ENCODE results near the gene OVCA2. TPM values are rescaled to one million over a fixed set of nuclear protein-coding genes. Genes with fewer than 3 reads are reported as not detected.

Gene OVCA2
- total RNA-seq, 1 donor from 2014 or later = 21.9 TPM

GRCh38 chr17:2068031-2068518 lies 26.3 kb downstream of the OVCA2 start:
- no peaks in the 10 kb centered on the region for H3K9me3 Mint-ChIP-seq (ENCODE audit: low read depth)

GRCh38 chr17:2068519-2069051 lies 26.8 kb downstream of the OVCA2 start:
- Mint-ChIP-seq H3K27ac (peak overlapping the region; percentile 37), H3K36me3 (ENCODE audit: insufficient read depth) (peaks cover 15% of the 10 kb centered on the region), H3K27me3 (no peaks in the 10 kb centered on the region), H3K4me1 (ENCODE audit: low read depth) (no peaks in the 10 kb centered on the region), H3K9me3 (ENCODE audit: low read depth) (no peaks in the 10 kb centered on the region), H3K4me3 (ENCODE audit: low read depth) (no peak overlapping the region)
- TF ChIP-seq CTCF (IDR thresholded peaks at IDR 0.05; ENCODE audit: unreplicated experiment) = no peak
- DNase-seq (ENCODE audit: low spot score, unreplicated experiment) = no peak

More at GRCh38 chr17:2068031-2068518, 26.3 kb downstream of the OVCA2 start:
- no peak for TF ChIP-seq CTCF (IDR thresholded peaks at IDR 0.05; ENCODE audit: unreplicated experiment)
- Mint-ChIP-seq H3K4me1 (ENCODE audit: low read depth) (no peaks in the 10 kb centered on the region), H3K27me3 (no peaks in the 10 kb centered on the region), H3K36me3 (ENCODE audit: insufficient read depth) (peaks cover 15% of the 10 kb centered on the region), H3K4me3 (ENCODE audit: low read depth) (no peak overlapping the region), H3K27ac (no peak overlapping the region)
- no peak for DNase-seq (ENCODE audit: low spot score, unreplicated experiment)

GRCh38 chr17:2070241-2071023 lies 28.6 kb downstream of the OVCA2 start:
- peaks cover 13% of the 10 kb centered on the region for H3K36me3 Mint-ChIP-seq (ENCODE audit: insufficient read depth)
- no peak for DNase-seq (ENCODE audit: low spot score, unreplicated experiment)
- no peak overlapping the region for H3K27ac Mint-ChIP-seq
- no peak for TF ChIP-seq CTCF (IDR thresholded peaks at IDR 0.05; ENCODE audit: unreplicated experiment)
- no peaks in the 10 kb centered on the region for H3K27me3 Mint-ChIP-seq
- H3K4me3 Mint-ChIP-seq (ENCODE audit: low read depth) = no peak overlapping the region
- no peaks in the 10 kb centered on the region for H3K4me1 Mint-ChIP-seq (ENCODE audit: low read depth)
- H3K9me3 Mint-ChIP-seq (ENCODE audit: low read depth) = no peaks in the 10 kb centered on the region

- Mint-ChIP-seq H3K4me3 (ENCODE audit: low read depth) (no peak overlapping the region), H3K27ac (no peak overlapping the region), H3K27me3 (no peaks in the 10 kb centered on the region), H3K36me3 (ENCODE audit: insufficient read depth) (peaks cover 12% of the 10 kb centered on the region), H3K9me3 (ENCODE audit: low read depth) (no peaks in the 10 kb centered on the region), H3K4me1 (ENCODE audit: low read depth) (no peaks in the 10 kb centered on the region)
- DNase-seq (ENCODE audit: low spot score, unreplicated experiment) = no peak
- TF ChIP-seq CTCF (IDR thresholded peaks at IDR 0.05; ENCODE audit: unreplicated experiment) = no peak
Measured at GRCh38 chr17:2071024-2071385, 29.2 kb downstream of the OVCA2 start.

- H3K4me3 Mint-ChIP-seq (ENCODE audit: low read depth) = no peak overlapping the region
- no peak for DNase-seq (ENCODE audit: low spot score, unreplicated experiment)
- no peaks in the 10 kb centered on the region for H3K27me3 Mint-ChIP-seq
- no peaks in the 10 kb centered on the region for H3K4me1 Mint-ChIP-seq (ENCODE audit: low read depth)
- H3K36me3 Mint-ChIP-seq (ENCODE audit: insufficient read depth) = peaks cover 9% of the 10 kb centered on the region
- H3K27ac Mint-ChIP-seq = no peak overlapping the region
- no peak for TF ChIP-seq CTCF (IDR thresholded peaks at IDR 0.05; ENCODE audit: unreplicated experiment)
- H3K9me3 Mint-ChIP-seq (ENCODE audit: low read depth) = no peaks in the 10 kb centered on the region
Measured at GRCh38 chr17:2071455-2072281, 29.8 kb downstream of the OVCA2 start.

Data from progenitor cell of endocrine pancreas (in vitro differentiated cells).